GM12878 (cell line): ENCODE results near the gene FTL. TPM values are rescaled to one million over a fixed set of nuclear protein-coding genes. Genes with fewer than 3 reads are reported as not detected.

Experiments
- ATAC-seq: fragments of 200-7000 bp; cut with Tn5 transposase; 3 replicates; pipeline ENCODE4 v1.9.1; 2020; ENCODE audit warnings: mild to moderate bottlenecking, moderate library complexity
- BruUV-seq: library from RNA; stranded (reverse); fragments of 400-500 nt; replicated peaks from 2 replicates; lab custom pipeline; 2021; lab: Mats Ljungman, UMichigan
- CTCF ChIA-PET: fragments of 300-600 bp; sonication (Branson Sonifier 250); formaldehyde crosslinking; extraction: SDS; loops from one replicate; lab custom pipeline; 2021; ENCODE audit warnings: inconsistent platforms; lab: Yijun Ruan, JAX
- POLR2A ChIA-PET: fragments of 350-600 bp; formaldehyde crosslinking; extraction: SDS; loops from one replicate; lab custom pipeline; 2021; ENCODE audit warnings: inconsistent platforms; lab: Charles Lee
- RAD21 ChIA-PET: fragments of 300-600 bp; sonication (Branson Sonifier 250); formaldehyde crosslinking; loops from one replicate; lab custom pipeline; 2023; ENCODE audit warnings: antibody characterized with exemption; ENCODE audit not compliant: unreplicated experiment; lab: Charles Lee
- SMC1A ChIA-PET: fragments of 300-600 bp; sonication (Branson Sonifier 250); formaldehyde crosslinking; loops from one replicate; lab custom pipeline; 2023; ENCODE audit not compliant: unreplicated experiment, uncharacterized antibody; lab: Charles Lee
- DNase-seq: peaks from one replicate; pipeline ENCODE4 v3.0.0-alpha.2; 2011; ENCODE audit warnings: low read depth, low spot score
- FAIRE-seq: peaks from 3 replicates; lab custom pipeline; 2011; peaks lifted over from hg19 to GRCh38; lab: Jason Lieb, UNC
- H2AFZ ChIP-seq: 2 replicates; pipeline ENCODE4 v1.6.0; 2011; ENCODE audit warnings: low read depth, low read length, control low read depth; ENCODE audit not compliant: control insufficient read depth
- H3K27ac ChIP-seq: 2 replicates; pipeline ENCODE4 v1.5.1; 2011; ENCODE audit warnings: control low read depth; ENCODE audit not compliant: control insufficient read depth, insufficient read depth
- H3K27me3 ChIP-seq, 2 experiments: replicated peaks in 1 of 2; 2 replicates each; pipeline versions ENCODE4 v1.6.0 to v1.6.1; 2011; ENCODE audit warnings: low read length in 1 of 2; ENCODE audit not compliant: control insufficient read depth in 2 of 2, insufficient read depth in 2 of 2
- H3K36me3 ChIP-seq, 2 experiments: 2 replicates each; pipeline ENCODE4 v1.5.1; 2011; ENCODE audit warnings: low read length in 1 of 2; ENCODE audit not compliant: control insufficient read depth in 2 of 2, insufficient read depth in 2 of 2
- H3K4me1 ChIP-seq: 2 replicates; pipeline ENCODE4 v1.6.1; 2011; ENCODE audit warnings: mild to moderate bottlenecking, low read length, moderate library complexity, mixed read lengths; ENCODE audit not compliant: control insufficient read depth, insufficient read depth
- H3K4me2 ChIP-seq: 2 replicates; pipeline ENCODE4 v1.6.0; 2011; ENCODE audit warnings: control low read depth; ENCODE audit not compliant: control insufficient read depth, insufficient read depth
- H3K4me3 ChIP-seq: fragments of 200-600 bp; sonication (generic); 2 replicates; pipeline ENCODE4 v1.5.1; 2016
- H3K79me2 ChIP-seq: 2 replicates; pipeline ENCODE4 v1.6.0; 2011; ENCODE audit warnings: low read length; ENCODE audit not compliant: control insufficient read depth, insufficient read depth
- H3K9ac ChIP-seq: 2 replicates; pipeline ENCODE4 v1.8.0; 2011; ENCODE audit warnings: low read length, control low read depth, mixed read lengths; ENCODE audit not compliant: control insufficient read depth, insufficient read depth
- H3K9me3 ChIP-seq: replicated peaks from 3 replicates; pipeline ENCODE4 v1.5.1; 2011; ENCODE audit warnings: mild to moderate bottlenecking, low read length; ENCODE audit not compliant: control insufficient read depth, insufficient read depth
- H4K20me1 ChIP-seq: 2 replicates; pipeline ENCODE4 v1.6.0; 2011; ENCODE audit not compliant: control insufficient read depth, insufficient read depth
- ATF7 ChIP-seq: fragments of 450-650 bp; IDR thresholded peaks from 2 replicates; pipeline ENCODE4 v1.6.1; 2016; ENCODE audit warnings: low read depth, mild to moderate bottlenecking
- EED ChIP-seq: sonication (generic); IDR thresholded peaks from 2 replicates; pipeline ENCODE4 v1.6.1; 2016; ENCODE audit warnings: antibody characterized with exemption, low read depth
- EP300 ChIP-seq, 2 experiments: fragments of 150-350 bp in 1 of 2; IDR thresholded peaks; 2 replicates each; pipeline ENCODE4 v1.6.1; 2011 to 2012; ENCODE audit warnings: low read depth in 2 of 2, low read length in 2 of 2, borderline replicate concordance in 1 of 2, improper control_type of control experiment in 1 of 2, inconsistent platforms in 1 of 2; ENCODE audit not compliant: control insufficient read depth in 1 of 2
- ESRRA ChIP-seq: IDR thresholded peaks from 2 replicates; pipeline ENCODE4 v1.6.1; 2012; ENCODE audit warnings: mild to moderate bottlenecking, low read length, improper control_type of control experiment
- IRF3 ChIP-seq: fragments of 450-650 bp; IDR thresholded peaks from 2 replicates; pipeline ENCODE4 v1.6.1; 2014; ENCODE audit warnings: mild to moderate bottlenecking
- MEF2A ChIP-seq: IDR thresholded peaks from 2 replicates; pipeline ENCODE4 v1.6.1; 2011; ENCODE audit warnings: low read depth, mild to moderate bottlenecking, low read length, moderate library complexity; ENCODE audit not compliant: insufficient read depth
- MTA3 ChIP-seq: IDR thresholded peaks from 2 replicates; pipeline ENCODE4 v1.6.1; 2012; ENCODE audit warnings: low read length, inconsistent platforms, borderline replicate concordance
- NBN ChIP-seq: fragments of 450-650 bp; IDR thresholded peaks from 2 replicates; pipeline ENCODE4 v1.6.1; 2016
- NFYA ChIP-seq: IDR thresholded peaks from 2 replicates; pipeline ENCODE4 v1.6.1; 2011; ENCODE audit warnings: low read depth, mild to moderate bottlenecking, low read length, improper control_type of control experiment, borderline replicate concordance
- PAX8 ChIP-seq: fragments of 450-650 bp; IDR thresholded peaks from 2 replicates; pipeline ENCODE4 v1.6.1; 2017; ENCODE audit warnings: mild to moderate bottlenecking, moderate library complexity
- RAD21 ChIP-seq: IDR thresholded peaks from 2 replicates; pipeline ENCODE4 v1.6.1; 2011; ENCODE audit warnings: mild to moderate bottlenecking, low read depth, low read length, moderate library complexity; ENCODE audit not compliant: insufficient read depth
- RB1 ChIP-seq: fragments of 450-650 bp; formaldehyde crosslinking; IDR thresholded peaks from 2 replicates; pipeline ENCODE4 v1.6.1; 2017; ENCODE audit warnings: mild to moderate bottlenecking, borderline replicate concordance
- RBBP5 ChIP-seq: fragments of 200-600 bp; sonication (generic); conservative IDR thresholded peaks from 2 replicates; pipeline ENCODE4 v1.6.1; 2016
- SKIL ChIP-seq: fragments of 450-650 bp; IDR thresholded peaks from 2 replicates; pipeline ENCODE4 v1.6.1; 2017; ENCODE audit warnings: mild to moderate bottlenecking, low read depth, inconsistent platforms; ENCODE audit not compliant: poor library complexity, severe bottlenecking
- SMC3 ChIP-seq: IDR thresholded peaks from 2 replicates; pipeline ENCODE4 v1.6.1; 2011; ENCODE audit warnings: low read length, improper control_type of control experiment, borderline replicate concordance
- SREBF2 ChIP-seq: IDR thresholded peaks from 2 replicates; pipeline ENCODE4 v1.6.1; 2012; ENCODE audit warnings: mild to moderate bottlenecking, low read length
- TARDBP ChIP-seq: IDR thresholded peaks from 2 replicates; pipeline ENCODE4 v1.6.1; 2016; ENCODE audit warnings: borderline replicate concordance
- WGBS: methylation state at CpG from one replicate; pipeline ENCODE4 v1.1.6; 2016; ENCODE audit warnings: low lambda C conversion rate; ENCODE audit not compliant: insufficient replicate concordance, insufficient coverage; ENCODE audit errors: missing lambda C conversion rate; 5-methylcytosine and 5-hydroxymethylcytosine counted together
- in situ Hi-C: fragments of 300-500 bp; cut with MboI; formaldehyde crosslinking; loops from 9 replicates; pipeline ENCODE4 v1.14.3; 2018; ENCODE audit warnings: mixed read lengths
- intact Hi-C: fragments of 100-400 bp; cut with micrococcal nuclease; formaldehyde crosslinking; loops from one replicate; pipeline ENCODE4 v1.14.2; 2022; ENCODE audit not compliant: unreplicated experiment
- polyA plus RNA-seq, 11 experiments: library from polyadenylated mRNA; depleted of rRNA in 4 of 11; unstranded in 6 of 11; stranded (reverse) in 5 of 11; fragments of >200 nt; fragmentation: Nextera tagmentation in 4 of 11; fragmentation: Illumina TruSeq in 1 of 11; extraction: Ambion mirVana in 4 of 11; extraction: Trizol in 1 of 11; gene quantifications; 1 replicate in 1 of 11; 2 replicates in 10 of 11; pipeline versions ENCODE4 v1.2.1 to v1.2.3, GENCODE V29; 2011 to 2016; ENCODE audit warnings: inconsistent platforms in 2 of 11, missing spikeins in 2 of 11, low read depth in 1 of 11
- total RNA-seq, 4 experiments: library from RNA; depleted of rRNA in 3 of 4; stranded (reverse); fragments of >200 nt in 3 of 4; fragmentation: Illumina TruSeq in 1 of 4; extraction: Trizol in 1 of 4; gene quantifications; 2 replicates each; pipeline versions ENCODE4 v1.2.1 to v1.2.3, GENCODE V29; 2013 to 2021
- TF ChIP-seq, protein P1 (sequence below), 3 experiments: IDR thresholded peaks in 2 of 3; conservative IDR thresholded peaks in 1 of 3; 2 replicates each; pipeline ENCODE4 v1.5.1; 2011; ENCODE audit warnings: low read depth in 3 of 3, low read length in 3 of 3, mild to moderate bottlenecking in 3 of 3, control low read depth in 2 of 3, moderate library complexity in 2 of 3, inconsistent platforms in 1 of 3, mixed read lengths in 1 of 3; ENCODE audit not compliant: control insufficient read depth in 2 of 3, insufficient read depth in 1 of 3; ENCODE audit errors: extremely low read depth in 1 of 3

Gene FTL
- total and polyA plus RNA-seq, 10 of the 15 experiments (the other 5 are each of a cell fraction or from before 2014, with no cell fraction given), result 364 to 8,913 (median 1,595) TPM

- Histone ChIP-seq H3K36me3 (peaks cover 0 to 13% of the 10 kb centered on the region in 2 experiments), H4K20me1 (no peaks in the 10 kb centered on the region), H3K27me3 (no peaks in the 10 kb centered on the region), H3K79me2 (no peaks in the 10 kb centered on the region), H3K4me1 (peaks cover 4% of the 10 kb centered on the region), H3K4me3 (no peak overlapping the region), H2AFZ (no peak overlapping the region), H3K27ac (no peak overlapping the region), H3K9me3 (no peaks in the 10 kb centered on the region), H3K4me2 (no peak overlapping the region), H3K9ac (no peak overlapping the region)
- WGBS, result 83% methylated on average over 2 of the region's 2 CpGs
- in situ Hi-C loops (no loop called here), intact Hi-C loops (no loop called here)
- TF ChIP-seq TARDBP (no peak), NBN (no peak), SKIL (no peak), ATF7 (no peak), RAD21 (no peak), SMC3 (no peak), MEF2A (no peak), NFYA (no peak), EED (no peak), RB1 (no peak), SREBF2 (no peak), ESRRA (no peak), IRF3 (no peak), PAX8 (no peak), MTA3 (no peak), EP300 (IDR thresholded peaks at IDR 0.05; ENCODE audit: borderline replicate concordance in 1 of 2, control insufficient read depth in 1 of 2, low read depth in 2 of 2, low read length in 2 of 2) (no peak), RBBP5 (no peak)
- TF ChIP-seq, protein P1, sequence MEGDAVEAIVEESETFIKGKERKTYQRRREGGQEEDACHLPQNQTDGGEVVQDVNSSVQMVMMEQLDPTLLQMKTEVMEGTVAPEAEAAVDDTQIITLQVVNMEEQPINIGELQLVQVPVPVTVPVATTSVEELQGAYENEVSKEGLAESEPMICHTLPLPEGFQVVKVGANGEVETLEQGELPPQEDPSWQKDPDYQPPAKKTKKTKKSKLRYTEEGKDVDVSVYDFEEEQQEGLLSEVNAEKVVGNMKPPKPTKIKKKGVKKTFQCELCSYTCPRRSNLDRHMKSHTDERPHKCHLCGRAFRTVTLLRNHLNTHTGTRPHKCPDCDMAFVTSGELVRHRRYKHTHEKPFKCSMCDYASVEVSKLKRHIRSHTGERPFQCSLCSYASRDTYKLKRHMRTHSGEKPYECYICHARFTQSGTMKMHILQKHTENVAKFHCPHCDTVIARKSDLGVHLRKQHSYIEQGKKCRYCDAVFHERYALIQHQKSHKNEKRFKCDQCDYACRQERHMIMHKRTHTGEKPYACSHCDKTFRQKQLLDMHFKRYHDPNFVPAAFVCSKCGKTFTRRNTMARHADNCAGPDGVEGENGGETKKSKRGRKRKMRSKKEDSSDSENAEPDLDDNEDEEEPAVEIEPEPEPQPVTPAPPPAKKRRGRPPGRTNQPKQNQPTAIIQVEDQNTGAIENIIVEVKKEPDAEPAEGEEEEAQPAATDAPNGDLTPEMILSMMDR (IDR thresholded peaks at IDR 0.05 in 2 of 3, conservative IDR thresholded peaks at IDR 0.05 in 1 of 3; ENCODE audit: control insufficient read depth in 2 of 3, extremely low read depth in 1 of 3, insufficient read depth in 1 of 3, low read depth in 3 of 3, low read length in 3 of 3), result no peak
- no TSS peak for BruUV-seq
- DNase-seq (no peak), ATAC-seq (no peak), FAIRE-seq (no peak)
- ChIA-PET SMC1A (interaction anchor here (1.6 to 3.2 kb wide), 3 partner anchors 9 to 181 kb away, joined by 6 to 9 read pairs (median 8); partner anchors contain the start of gene RUVBL2), POLR2A (interaction anchor here (0.5 to 7.1 kb wide), 5 partner anchors 16 to 348 kb away, joined by 3 to 41 read pairs (median 4); partner anchors contain the start of genes GYS1, RUVBL2 and TULP2), RAD21 (interaction anchor here (0.6 to 1.0 kb wide), 2 partner anchors 10 to 43 kb away, joined by 3 read pairs; no protein-coding TSS in a partner anchor), CTCF (interaction anchor here (1.0 to 4.4 kb wide), 3 partner anchors 16 to 181 kb away, joined by 4 to 36 read pairs (median 6); partner anchors contain the start of genes GYS1 and RUVBL2)
Measured at GRCh38 chr19:48977061-48977460, 12.0 kb downstream of the FTL start.
